GM20431 (cell line): Measurements from ENCODE around the gene TTC34.
"Not testable (repeated sequence)": the region's sequence is repeated elsewhere in the genome, so short reads cannot be mapped to it uniquely, and the experiment has no call there.

Experiments
- in situ Hi-C: fragments of 300-500 bp; cut with MseI, MboI; formaldehyde crosslinking; loops from one replicate; pipeline ENCODE4 v1.15.0; 2020; ENCODE audit warnings: low sequenced_read_pairs; ENCODE audit not compliant: unreplicated experiment

TTC34 gene

GRCh38 chr1:2633936-2634491 is 167.5 kb downstream of the TTC34 start:
- in situ Hi-C loops: no loop called here

- in situ Hi-C loops: no loop called here
These were observed 168.0 kb downstream of the TTC34 start for GRCh38 chr1:2633366-2633935.

- in situ Hi-C loops: no loop called here
These were observed 168.7 kb downstream of the TTC34 start, which contains the start of gene MMEL1 for GRCh38 chr1:2632561-2633361. MMEL1 (minus strand) TSS chr1:2633016; CDS start chr1:2629484, 3,532 bp downstream.

GRCh38 chr1:2632051-2632430 is 169.5 kb downstream of the TTC34 start:
- in situ Hi-C loops: no loop called here

GRCh38 chr1:2631136-2632050 is 170.1 kb downstream of the TTC34 start:
- in situ Hi-C loops: no loop called here

GRCh38 chr1:2630498-2631135 is 170.9 kb downstream of the TTC34 start:
- in situ Hi-C loops: no loop called here

GRCh38 chr1:2629627-2630497 is 171.6 kb downstream of the TTC34 start:
- in situ Hi-C loops: no loop called here

GRCh38 chr1:2628933-2629626 is 172.4 kb downstream of the TTC34 start:
- in situ Hi-C loops: no loop called here

GRCh38 chr1:2628191-2628932 is 173.1 kb downstream of the TTC34 start:
- in situ Hi-C loops: no loop called here

- in situ Hi-C loops: no loop called here
These were observed 173.7 kb downstream of the TTC34 start for GRCh38 chr1:2627746-2628145.

- in situ Hi-C loops: not testable (repeated sequence)
These were observed 175.7 kb downstream of the TTC34 start for GRCh38 chr1:2625748-2626147.

- in situ Hi-C loops: no loop called here
These were observed 176.2 kb downstream of the TTC34 start for GRCh38 chr1:2625311-2625710.

GRCh38 chr1:2624735-2625300 is 176.7 kb downstream of the TTC34 start:
- in situ Hi-C loops: no loop called here

- in situ Hi-C loops: no loop called here
These were observed 177.7 kb downstream of the TTC34 start for GRCh38 chr1:2623571-2624337.

- in situ Hi-C loops: no loop called here
These were observed 183.5 kb downstream of the TTC34 start for GRCh38 chr1:2617971-2618470.

- in situ Hi-C loops: no loop called here
These were observed 187.3 kb downstream of the TTC34 start for GRCh38 chr1:2614145-2614544.
